ENCODE data around the gene NLN. TPM values are rescaled to one million over a fixed set of nuclear protein-coding genes. Genes with fewer than 3 reads are reported as not detected.

The NLN gene
- total and polyA plus RNA-seq, 2 of the 4 experiments (the other 2 are of a cell fraction), result 19.1 to 37.1 TPM

- CTCF ChIA-PET, result no interaction called here
- Histone ChIP-seq H3K9me1 (ENCODE audit: insufficient read depth, low read length) (no peaks in the 10 kb centered on the region; the same call in 1 of the 2 replicates), H2AK9ac (replicated peaks; ENCODE audit: low read depth, low read length, poor library complexity) (no peak overlapping the region), H3K4ac (ENCODE audit: low read depth, low read length) (no peak overlapping the region), H3K27me3 (ENCODE audit: control insufficient read depth, insufficient read depth, low read length) (no peaks in the 10 kb centered on the region), H3K9ac (ENCODE audit: low read depth, low read length) (no peak overlapping the region), H2BK120ac (ENCODE audit: low read depth, low read length) (no peak overlapping the region), H4K8ac (ENCODE audit: low read depth in 2 of 2, low read length in 2 of 2) (no peak overlapping the region), H3K4me3 (ENCODE audit: insufficient read depth, low read depth, low read length) (no peak overlapping the region), H4K20me1 (ENCODE audit: insufficient read depth, low read length) (peaks cover 3% of the 10 kb centered on the region), H4K5ac (ENCODE audit: low read depth, low read length) (no peak overlapping the region), H2AFZ (replicated peaks; ENCODE audit: low read length, poor library complexity) (no peak overlapping the region), H2AK5ac (ENCODE audit: low read depth, low read length) (no peak overlapping the region), H2BK20ac (ENCODE audit: low read depth, low read length) (no peak overlapping the region), H3K4me1 (ENCODE audit: control insufficient read depth, insufficient read depth, low read length) (no peaks in the 10 kb centered on the region), H3K4me2 (ENCODE audit: low read depth, low read length) (no peak overlapping the region), H2BK15ac (ENCODE audit: low read depth, low read length) (no peak overlapping the region), H3K56ac (ENCODE audit: extremely low read depth, insufficient read depth, low read length) (no peak overlapping the region), H3K79me1 (ENCODE audit: low read depth in 1 of 2, low read length in 2 of 2) (peaks cover 29 to 36% of the 10 kb centered on the region in 2 experiments; a peak in 3 of 4 replicates), H3K9me3 (ENCODE audit: control insufficient read depth, insufficient read depth, low read length) (no peaks in the 10 kb centered on the region), H3K18ac (ENCODE audit: low read depth, low read length) (no peak overlapping the region), H3K14ac (replicated peaks; ENCODE audit: low read depth, low read length) (no peak overlapping the region), H4K91ac (ENCODE audit: insufficient read depth, low read depth, low read length) (no peak overlapping the region), H3K36me3 (ENCODE audit: control insufficient read depth, insufficient read depth, low read length) (peaks cover 2% of the 10 kb centered on the region; the same call in 1 of the 2 replicates), H2BK5ac (ENCODE audit: low read depth, low read length, poor library complexity, severe bottlenecking) (no peak overlapping the region), H3K23ac (ENCODE audit: low read depth, low read length) (no peak overlapping the region), H3K27ac (ENCODE audit: insufficient read depth, low read length) (no peak overlapping the region)
- intact Hi-C loops (cut with micrococcal nuclease) (no loop called here), dilution Hi-C loops (cut with HindIII; ENCODE audit: low sequenced_read_pairs, unreplicated experiment) (no loop called here), in situ Hi-C loops (cut with MboI; ENCODE audit: low sequenced_read_pairs) (no loop called here)
- no CpG with 5 or more reads among the region's 8 CpGs for WGBS, 2 experiments (ENCODE audit: extremely low coverage in 2 of 2, insufficient read length in 1 of 2)
- no peak for TF ChIP-seq RCOR1 (IDR thresholded peaks at IDR 0.05; ENCODE audit: insufficient replicate concordance, low read length)
- TF ChIP-seq SMC3 (IDR thresholded peaks at IDR 0.05; ENCODE audit: low read depth, low read length), result no peak
- TF ChIP-seq ELK1 (IDR thresholded peaks at IDR 0.05; ENCODE audit: borderline replicate concordance, low read depth, low read length), result no peak
- no peak for TF ChIP-seq MAZ (IDR thresholded peaks at IDR 0.05; ENCODE audit: borderline replicate concordance, low read depth, low read length)
- no peak for TF ChIP-seq FOS (IDR thresholded peaks at IDR 0.05; ENCODE audit: low read depth, low read length)
- TF ChIP-seq USF2 (IDR thresholded peaks at IDR 0.05; ENCODE audit: low read depth, low read length), result no peak
- TF ChIP-seq CTCF (conservative IDR thresholded peaks at IDR 0.05; ENCODE audit: low read depth, low read length), result no peak
- TF ChIP-seq CEBPB (IDR thresholded peaks at IDR 0.05; ENCODE audit: low read depth, low read length), result no peak
- no peak for TF ChIP-seq RAD21 (IDR thresholded peaks at IDR 0.05; ENCODE audit: low read length)
- TF ChIP-seq MXI1 (IDR thresholded peaks at IDR 0.05; ENCODE audit: borderline replicate concordance, low read depth, low read length), result no peak
- TF ChIP-seq CHD1 (IDR thresholded peaks at IDR 0.05; ENCODE audit: low read depth, low read length), result no peak
- no peak for TF ChIP-seq RFX5 (IDR thresholded peaks at IDR 0.05; ENCODE audit: low read depth, low read length)
- no peak for TF ChIP-seq NFE2L2 (IDR thresholded peaks at IDR 0.05; ENCODE audit: low read depth, low read length)
- no peak for TF ChIP-seq POLR2A (IDR thresholded peaks at IDR 0.05; ENCODE audit: low read depth, low read length)
- no peak for TF ChIP-seq BHLHE40 (IDR thresholded peaks at IDR 0.05; ENCODE audit: low read depth, low read length)
- TF ChIP-seq MAFK (IDR thresholded peaks at IDR 0.05; ENCODE audit: low read depth, low read length), result no peak
- POLR2A ChIA-PET (ENCODE audit: unreplicated experiment), result no interaction called here
- ATAC-seq (ENCODE audit: low read depth) (no peak), DNase-seq (no peak)
- no TSS peak for BruUV-seq (replicated peaks)
Observed at GRCh38 chr5:65753189-65753588, 31.2 kb downstream of the NLN start.
